ENCODE measurements around the gene GARIN3. TPM values are rescaled to one million over a fixed set of nuclear protein-coding genes. Genes with fewer than 3 reads are reported as not detected.

The GARIN3 gene
- polyA plus RNA-seq, 1 of the 3 experiments (the other 2 are of a cell fraction): not detected

DNA sequence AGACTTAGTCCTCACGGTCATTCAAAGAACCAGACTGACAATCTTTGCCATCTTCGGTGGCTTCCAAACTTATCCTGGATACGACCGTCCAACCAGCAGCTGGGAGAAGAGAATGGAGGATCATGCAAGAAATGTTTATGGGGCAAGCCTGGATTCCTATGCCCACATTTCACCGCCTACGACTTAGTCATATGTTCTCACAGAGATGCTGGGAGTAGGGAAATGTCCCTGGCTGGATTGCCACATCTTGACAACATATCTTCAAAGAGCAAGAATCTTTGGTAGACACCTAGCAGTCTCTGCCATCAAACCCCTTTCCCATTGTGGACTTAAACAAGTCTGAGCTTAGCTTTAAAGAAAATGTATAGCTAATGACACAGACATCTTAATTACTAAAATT lies 28.4 kb downstream of the GARIN3 start:
- peaks cover 7% of the 10 kb centered on the region for H3F3A ChIP-seq (replicated peaks; ENCODE audit: insufficient read depth)
- no peak overlapping the region for H3K4me3 ChIP-seq (ENCODE audit: low read depth in 2 of 2, low read length in 1 of 2)
- H3K27ac ChIP-seq (ENCODE audit: low read depth in 2 of 2, low read length in 1 of 2): no peak overlapping the region
- no peak overlapping the region for H3K4me2 ChIP-seq
- H3K9me2 ChIP-seq: no peaks in the 10 kb centered on the region
- TF ChIP-seq CHD2 (IDR thresholded peaks at IDR 0.05; ENCODE audit: low read length, partially characterized antibody) (no peak), TEAD4 (IDR thresholded peaks at IDR 0.05; ENCODE audit: borderline replicate concordance, insufficient read depth) (no peak), FOXJ3 (CRISPR knock-in tag; IDR thresholded peaks at IDR 0.05) (no peak), FOSL2 (IDR thresholded peaks at IDR 0.05; ENCODE audit: borderline replicate concordance, low read depth) (no peak), EP300 (IDR thresholded peaks at IDR 0.05; ENCODE audit: borderline replicate concordance in 1 of 2, low read depth in 1 of 2, low read length in 1 of 2) (no peak), MEF2A (IDR thresholded peaks at IDR 0.05; ENCODE audit: borderline replicate concordance, low read depth) (no peak), JUND (IDR thresholded peaks at IDR 0.05) (no peak)
- CTCF ChIA-PET: interaction anchor here (0.6 to 1.6 kb wide), 2 partner anchors 12 to 447 kb away, joined by 3 to 7 read pairs; no protein-coding TSS in a partner anchor
- no peak for DNase-seq
- POLR2A ChIA-PET: interaction anchor here (0.6 kb wide), 1 partner anchor 594 kb away, joined by 4 read pairs; the partner anchor contains the start of gene THG1L
- no peak overlapping the region for H3K9ac ChIP-seq
- no peaks in the 10 kb centered on the region for H3K9me3 ChIP-seq
- H3K27me3 ChIP-seq (ENCODE audit: insufficient read depth): no peaks in the 10 kb centered on the region
- peaks cover 21 to 32% of the 10 kb centered on the region in 2 experiments for H3K36me3 ChIP-seq (replicated peaks in 1 of 2; ENCODE audit: control insufficient read depth in 1 of 2, insufficient read depth in 2 of 2, low read length in 1 of 2)
- peaks cover 5% of the 10 kb centered on the region for H4K20me1 ChIP-seq (ENCODE audit: insufficient read depth)
- H3K79me2 ChIP-seq (ENCODE audit: insufficient read depth): peaks cover 49% of the 10 kb centered on the region
- H2AFZ ChIP-seq (ENCODE audit: low read depth): no peak overlapping the region
- peaks cover 0 to 3% of the 10 kb centered on the region in 2 experiments; a peak in 1 of 4 replicates for H3K4me1 ChIP-seq (ENCODE audit: control insufficient read depth in 1 of 2, insufficient read depth in 2 of 2, low read depth in 1 of 2, low read length in 1 of 2)
- WGBS (ENCODE audit: low lambda C conversion rate): 96% methylated on average over 6 of the region's 6 CpGs

DNA sequence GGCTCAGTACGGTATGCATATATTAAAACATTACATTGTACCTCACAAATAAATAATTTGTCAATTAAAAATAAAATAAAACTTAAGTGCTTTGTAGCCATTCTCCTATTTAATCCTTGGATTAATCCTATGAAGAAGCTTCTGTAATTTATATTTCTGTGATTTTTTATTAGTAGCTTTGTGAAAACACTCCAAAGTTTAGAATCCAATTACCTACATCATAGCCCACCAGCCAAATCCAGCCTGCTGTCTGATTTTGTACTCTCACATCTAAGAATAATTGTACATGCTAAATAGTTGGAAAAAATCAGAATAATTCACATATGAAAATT lies 33.8 kb downstream of the GARIN3 start:
- TF ChIP-seq TCF12 (IDR thresholded peaks at IDR 0.05): no peak
- no peak for TF ChIP-seq SMC3 (IDR thresholded peaks at IDR 0.05; ENCODE audit: low read depth, low read length)
- TF ChIP-seq TAF1 (IDR thresholded peaks at IDR 0.05; ENCODE audit: borderline replicate concordance, low read depth, low read length): no peak
- TF ChIP-seq POLR2AphosphoS5 (IDR thresholded peaks at IDR 0.05; ENCODE audit: low read depth, low read length): no peak
- TF ChIP-seq EP300 (IDR thresholded peaks at IDR 0.05; ENCODE audit: borderline replicate concordance in 1 of 2, low read depth in 1 of 2, low read length in 1 of 2): no peak
- TF ChIP-seq GABPA (IDR thresholded peaks at IDR 0.05; ENCODE audit: low read depth): no peak
- no peak for TF ChIP-seq ELF1 (IDR thresholded peaks at IDR 0.05)
- no peak for TF ChIP-seq RFX5 (IDR thresholded peaks at IDR 0.05; ENCODE audit: low read length)
- TF ChIP-seq, protein P1, sequence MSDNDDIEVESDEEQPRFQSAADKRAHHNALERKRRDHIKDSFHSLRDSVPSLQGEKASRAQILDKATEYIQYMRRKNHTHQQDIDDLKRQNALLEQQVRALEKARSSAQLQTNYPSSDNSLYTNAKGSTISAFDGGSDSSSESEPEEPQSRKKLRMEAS (IDR thresholded peaks at IDR 0.05; ENCODE audit: low read depth): no peak
- TF ChIP-seq, protein P2, sequence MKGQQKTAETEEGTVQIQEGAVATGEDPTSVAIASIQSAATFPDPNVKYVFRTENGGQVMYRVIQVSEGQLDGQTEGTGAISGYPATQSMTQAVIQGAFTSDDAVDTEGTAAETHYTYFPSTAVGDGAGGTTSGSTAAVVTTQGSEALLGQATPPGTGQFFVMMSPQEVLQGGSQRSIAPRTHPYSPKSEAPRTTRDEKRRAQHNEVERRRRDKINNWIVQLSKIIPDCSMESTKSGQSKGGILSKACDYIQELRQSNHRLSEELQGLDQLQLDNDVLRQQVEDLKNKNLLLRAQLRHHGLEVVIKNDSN (IDR thresholded peaks at IDR 0.05; ENCODE audit: borderline replicate concordance, low read depth): no peak
- TF ChIP-seq RAD21 (IDR thresholded peaks at IDR 0.05; ENCODE audit: low read length): no peak
- no peak for TF ChIP-seq TEAD4 (IDR thresholded peaks at IDR 0.05; ENCODE audit: borderline replicate concordance, insufficient read depth)
- no peak for TF ChIP-seq RCOR1 (IDR thresholded peaks at IDR 0.05; ENCODE audit: low read length)
- Histone ChIP-seq H4K20me1 (ENCODE audit: insufficient read depth) (no peaks in the 10 kb centered on the region), H2AFZ (ENCODE audit: low read depth) (no peak overlapping the region), H3K79me2 (ENCODE audit: insufficient read depth) (no peaks in the 10 kb centered on the region), H3K27ac (ENCODE audit: low read depth in 2 of 2, low read length in 1 of 2) (no peak overlapping the region), H3K4me2 (no peak overlapping the region), H3K36me3 (replicated peaks in 1 of 2; ENCODE audit: control insufficient read depth in 1 of 2, insufficient read depth in 2 of 2, low read length in 1 of 2) (peaks cover under 1 to 7% of the 10 kb centered on the region in 2 experiments), H3K27me3 (ENCODE audit: insufficient read depth) (no peaks in the 10 kb centered on the region), H3K4me3 (ENCODE audit: low read depth in 2 of 2, low read length in 1 of 2) (no peak overlapping the region), H3K9ac (no peak overlapping the region), H3K4me1 (ENCODE audit: control insufficient read depth in 1 of 2, insufficient read depth in 2 of 2, low read depth in 1 of 2, low read length in 1 of 2) (peaks cover 0 to 3% of the 10 kb centered on the region in 2 experiments; a peak in 2 of 4 replicates), H3K9me2 (no peaks in the 10 kb centered on the region), H3K9me3 (no peaks in the 10 kb centered on the region), H3F3A (replicated peaks; ENCODE audit: insufficient read depth) (peaks cover 3% of the 10 kb centered on the region)
- DNase-seq: no peak
- ChIA-PET POLR2A (interaction anchor here (1.4 kb wide), 1 partner anchor 10 kb away, joined by 7 read pairs; the partner anchor contains the start of gene MED7), CTCF (interaction anchor here (0.6 to 2.3 kb wide), 10 partner anchors 10 to 1515 kb away, joined by 3 to 13 read pairs (median 3); partner anchors contain the start of genes CYFIP2 and MED7)
- WGBS (ENCODE audit: low lambda C conversion rate): 30% methylated on average over 1 of the region's 1 CpG
